Right atrium auricular region (tissue), 2 donors: ENCODE data around the gene GFOD2. TPM values are rescaled to one million over a fixed set of nuclear protein-coding genes. Genes with fewer than 3 reads are reported as not detected.

Experiments
- DNase-seq: peaks from one replicate; pipeline ENCODE4 v3.0.0-alpha.2; 2019; ENCODE audit warnings: low spot score
- H3K27ac ChIP-seq, 2 donors: fragments of 200-600 bp; sonication (generic); 1 replicate in 1 of 2; 2 replicates in 1 of 2; pipeline ENCODE4 v1.5.1; 2016 to 2019
- H3K27me3 ChIP-seq, 2 donors: fragments of 200-600 bp; sonication (generic); one replicate each; pipeline versions ENCODE4 v1.5.1 to v1.6.0; 2017 to 2019
- H3K36me3 ChIP-seq: fragments of 200-600 bp; sonication (generic); one replicate; pipeline ENCODE4 v1.5.1; 2016
- H3K4me1 ChIP-seq, 2 donors: fragments of 200-600 bp; sonication (generic); one replicate each; pipeline versions ENCODE4 v1.5.1 to v1.6.0; 2017 to 2019
- H3K4me3 ChIP-seq, 2 donors: fragments of 200-600 bp; sonication (generic); 1 replicate in 1 of 2; 2 replicates in 1 of 2; pipeline ENCODE4 v1.5.1; 2017 to 2019; ENCODE audit warnings: mild to moderate bottlenecking in 1 of 2, moderate library complexity in 1 of 2
- H3K9me3 ChIP-seq, 2 donors: fragments of 200-600 bp; sonication (generic); one replicate each; pipeline ENCODE4 v1.5.1; 2019
- CTCF ChIP-seq, 2 donors: fragments of 200-600 bp; sonication (generic); IDR thresholded peaks; one replicate each; pipeline ENCODE4 v1.5.1; 2019; ENCODE audit warnings: antibody characterized with exemption in 2 of 2
- total RNA-seq, 2 donors: library from RNA; depleted of rRNA; stranded (reverse); fragments of >200 nt; gene quantifications; one replicate each; pipeline ENCODE4 v1.1.0, GENCODE V29; 2016

GFOD2 gene
- total RNA-seq, 2 donors from 2014 or later, result 7.1 to 9.2 TPM

GRCh38 chr16:67714522-67714921 is 4.6 kb downstream of the GFOD2 start:
- TF ChIP-seq CTCF (IDR thresholded peaks at IDR 0.05), result no peak
- H3K36me3 ChIP-seq, result no peaks in the 10 kb centered on the region
- H3K4me1 ChIP-seq, result peaks cover 0 to 16% of the 10 kb centered on the region in 2 donors

GRCh38 chr16:67713647-67714273 is 5.4 kb downstream of the GFOD2 start:
- Histone ChIP-seq H3K36me3 (no peaks in the 10 kb centered on the region), H3K9me3 (no peaks in the 10 kb centered on the region), H3K27me3 (no peaks in the 10 kb centered on the region), H3K27ac (no peak overlapping the region), H3K4me1 (peaks cover 0 to 15% of the 10 kb centered on the region in 2 donors), H3K4me3 (no peak overlapping the region)
- no peak for TF ChIP-seq CTCF (IDR thresholded peaks at IDR 0.05)
- no peak for DNase-seq

More at GRCh38 chr16:67714522-67714921, 4.6 kb downstream of the GFOD2 start:
- no peak overlapping the region for H3K4me3 ChIP-seq
- DNase-seq, result no peak
- H3K27ac ChIP-seq, result no peak overlapping the region
- H3K9me3 ChIP-seq, result no peaks in the 10 kb centered on the region
- H3K27me3 ChIP-seq, result no peaks in the 10 kb centered on the region

- DNase-seq, result no peak
- TF ChIP-seq CTCF (IDR thresholded peaks at IDR 0.05), result no peak
- Histone ChIP-seq H3K27me3 (no peaks in the 10 kb centered on the region), H3K36me3 (no peaks in the 10 kb centered on the region), H3K4me3 (no peak overlapping the region), H3K27ac (no peak overlapping the region), H3K4me1 (no peaks in the 10 kb centered on the region), H3K9me3 (no peaks in the 10 kb centered on the region)
These were observed 8.5 kb downstream of the GFOD2 start for GRCh38 chr16:67710607-67711006.

- H3K36me3 ChIP-seq, result no peaks in the 10 kb centered on the region
- no peak for TF ChIP-seq CTCF (IDR thresholded peaks at IDR 0.05)
- no peaks in the 10 kb centered on the region for H3K27me3 ChIP-seq
- DNase-seq, result no peak
- H3K27ac ChIP-seq, result no peak overlapping the region
- H3K4me1 ChIP-seq, result no peaks in the 10 kb centered on the region
- H3K4me3 ChIP-seq, result no peak overlapping the region
- H3K9me3 ChIP-seq, result no peaks in the 10 kb centered on the region
These were observed 10.1 kb downstream of the GFOD2 start for GRCh38 chr16:67709050-67709449.

- no peak for TF ChIP-seq CTCF (IDR thresholded peaks at IDR 0.05)
- H3K27ac ChIP-seq, result no peak overlapping the region
- H3K9me3 ChIP-seq, result no peaks in the 10 kb centered on the region
- no peak for DNase-seq
- no peaks in the 10 kb centered on the region for H3K4me1 ChIP-seq
- H3K27me3 ChIP-seq, result no peaks in the 10 kb centered on the region
- no peak overlapping the region for H3K4me3 ChIP-seq
- H3K36me3 ChIP-seq, result no peaks in the 10 kb centered on the region
These were observed 10.7 kb downstream of the GFOD2 start for GRCh38 chr16:67708368-67708771.

GRCh38 chr16:67707790-67708189 is 11.3 kb downstream of the GFOD2 start:
- DNase-seq, result no peak
- Histone ChIP-seq H3K27ac (no peak overlapping the region), H3K36me3 (no peaks in the 10 kb centered on the region), H3K9me3 (no peaks in the 10 kb centered on the region), H3K27me3 (no peaks in the 10 kb centered on the region), H3K4me3 (no peak overlapping the region), H3K4me1 (no peaks in the 10 kb centered on the region)
- TF ChIP-seq CTCF (IDR thresholded peaks at IDR 0.05), result no peak
